Measurements from ENCODE around the gene MIS18A. TPM values are rescaled to one million over a fixed set of nuclear protein-coding genes. Genes with fewer than 3 reads are reported as not detected.

The MIS18A gene
- total RNA-seq, 1 experiment from 2014 or later: 55.9 TPM

DNA sequence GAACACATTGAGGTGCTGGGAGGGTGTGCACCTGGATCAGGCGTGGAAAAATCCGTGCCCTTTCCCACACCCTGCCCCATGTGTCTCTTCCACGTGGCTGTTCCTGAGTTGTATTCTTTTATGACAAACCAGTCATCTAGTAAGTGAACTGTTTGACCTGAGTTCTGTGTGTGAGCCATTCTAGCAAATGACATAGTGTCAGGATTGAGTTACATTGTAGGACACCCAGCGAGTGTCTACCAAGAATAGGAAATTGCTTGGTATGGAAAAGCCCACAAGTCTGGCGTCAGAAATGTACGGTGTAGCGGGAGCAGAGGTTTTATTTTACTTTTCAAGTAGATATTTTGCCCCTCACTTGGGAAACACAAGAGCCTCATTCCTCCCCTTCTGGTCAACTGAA is 18.6 kb upstream of the MIS18A start (continued):
- TF ChIP-seq FOXJ3 (CRISPR knock-in tag; IDR thresholded peaks at IDR 0.05; ENCODE audit: borderline replicate concordance) (no peak), CREM (CRISPR knock-in tag; IDR thresholded peaks at IDR 0.05) (no peak)

DNA sequence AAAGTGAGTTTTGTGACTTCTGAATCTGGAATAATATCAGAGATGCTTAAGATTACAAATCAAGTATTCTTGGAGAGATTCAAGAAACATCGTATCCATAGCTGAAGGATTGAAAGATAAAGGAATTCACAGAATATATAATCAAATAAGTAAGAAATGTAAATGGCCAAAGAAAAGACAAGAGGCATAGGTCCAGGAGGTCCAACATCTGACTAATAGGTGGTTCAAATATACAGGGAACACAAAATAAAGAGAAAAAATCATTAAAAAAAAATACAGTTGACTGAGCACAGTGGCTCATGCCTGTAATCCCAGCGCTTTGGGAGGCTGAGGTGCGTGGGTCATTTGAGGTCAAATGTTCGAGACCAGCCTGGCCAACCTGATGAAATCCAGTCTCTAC is 6.6 kb upstream of the MIS18A start:
- no peaks in the 10 kb centered on the region for H3K4me1 Mint-ChIP-seq
- ChIA-PET POLR2A (no interaction called here), CTCF (interaction anchor here (0.7 to 0.9 kb wide), 2 partner anchors 17 to 21 kb away, joined by 3 read pairs; no protein-coding TSS in a partner anchor)
- H3K27me3 Mint-ChIP-seq (ENCODE audit: low read depth): no peaks in the 10 kb centered on the region
- H3K4me3 Mint-ChIP-seq: no peak overlapping the region
- no peaks in the 10 kb centered on the region for H3K36me3 Mint-ChIP-seq
- DNase-seq (ENCODE audit: low spot score) (no peak), ATAC-seq (no peak)
- H3K27ac Mint-ChIP-seq: no peak overlapping the region
- H3K9me3 Mint-ChIP-seq: peaks cover 9% of the 10 kb centered on the region; the same call in 1 of the 2 replicates
- TF ChIP-seq, protein P1, sequence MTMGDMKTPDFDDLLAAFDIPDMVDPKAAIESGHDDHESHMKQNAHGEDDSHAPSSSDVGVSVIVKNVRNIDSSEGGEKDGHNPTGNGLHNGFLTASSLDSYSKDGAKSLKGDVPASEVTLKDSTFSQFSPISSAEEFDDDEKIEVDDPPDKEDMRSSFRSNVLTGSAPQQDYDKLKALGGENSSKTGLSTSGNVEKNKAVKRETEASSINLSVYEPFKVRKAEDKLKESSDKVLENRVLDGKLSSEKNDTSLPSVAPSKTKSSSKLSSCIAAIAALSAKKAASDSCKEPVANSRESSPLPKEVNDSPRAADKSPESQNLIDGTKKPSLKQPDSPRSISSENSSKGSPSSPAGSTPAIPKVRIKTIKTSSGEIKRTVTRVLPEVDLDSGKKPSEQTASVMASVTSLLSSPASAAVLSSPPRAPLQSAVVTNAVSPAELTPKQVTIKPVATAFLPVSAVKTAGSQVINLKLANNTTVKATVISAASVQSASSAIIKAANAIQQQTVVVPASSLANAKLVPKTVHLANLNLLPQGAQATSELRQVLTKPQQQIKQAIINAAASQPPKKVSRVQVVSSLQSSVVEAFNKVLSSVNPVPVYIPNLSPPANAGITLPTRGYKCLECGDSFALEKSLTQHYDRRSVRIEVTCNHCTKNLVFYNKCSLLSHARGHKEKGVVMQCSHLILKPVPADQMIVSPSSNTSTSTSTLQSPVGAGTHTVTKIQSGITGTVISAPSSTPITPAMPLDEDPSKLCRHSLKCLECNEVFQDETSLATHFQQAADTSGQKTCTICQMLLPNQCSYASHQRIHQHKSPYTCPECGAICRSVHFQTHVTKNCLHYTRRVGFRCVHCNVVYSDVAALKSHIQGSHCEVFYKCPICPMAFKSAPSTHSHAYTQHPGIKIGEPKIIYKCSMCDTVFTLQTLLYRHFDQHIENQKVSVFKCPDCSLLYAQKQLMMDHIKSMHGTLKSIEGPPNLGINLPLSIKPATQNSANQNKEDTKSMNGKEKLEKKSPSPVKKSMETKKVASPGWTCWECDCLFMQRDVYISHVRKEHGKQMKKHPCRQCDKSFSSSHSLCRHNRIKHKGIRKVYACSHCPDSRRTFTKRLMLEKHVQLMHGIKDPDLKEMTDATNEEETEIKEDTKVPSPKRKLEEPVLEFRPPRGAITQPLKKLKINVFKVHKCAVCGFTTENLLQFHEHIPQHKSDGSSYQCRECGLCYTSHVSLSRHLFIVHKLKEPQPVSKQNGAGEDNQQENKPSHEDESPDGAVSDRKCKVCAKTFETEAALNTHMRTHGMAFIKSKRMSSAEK (CRISPR knock-in tag; IDR thresholded peaks at IDR 0.05; ENCODE audit: borderline replicate concordance): no peak
- TF ChIP-seq, protein P2, sequence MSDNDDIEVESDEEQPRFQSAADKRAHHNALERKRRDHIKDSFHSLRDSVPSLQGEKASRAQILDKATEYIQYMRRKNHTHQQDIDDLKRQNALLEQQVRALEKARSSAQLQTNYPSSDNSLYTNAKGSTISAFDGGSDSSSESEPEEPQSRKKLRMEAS (CRISPR knock-in tag; IDR thresholded peaks at IDR 0.05): no peak
- TF ChIP-seq TP53 (CRISPR knock-in tag; IDR thresholded peaks at IDR 0.05): no peak

GRCh38 chr21:32282992-32283391 is 4.1 kb upstream of the MIS18A start:
- TF ChIP-seq, protein P3, sequence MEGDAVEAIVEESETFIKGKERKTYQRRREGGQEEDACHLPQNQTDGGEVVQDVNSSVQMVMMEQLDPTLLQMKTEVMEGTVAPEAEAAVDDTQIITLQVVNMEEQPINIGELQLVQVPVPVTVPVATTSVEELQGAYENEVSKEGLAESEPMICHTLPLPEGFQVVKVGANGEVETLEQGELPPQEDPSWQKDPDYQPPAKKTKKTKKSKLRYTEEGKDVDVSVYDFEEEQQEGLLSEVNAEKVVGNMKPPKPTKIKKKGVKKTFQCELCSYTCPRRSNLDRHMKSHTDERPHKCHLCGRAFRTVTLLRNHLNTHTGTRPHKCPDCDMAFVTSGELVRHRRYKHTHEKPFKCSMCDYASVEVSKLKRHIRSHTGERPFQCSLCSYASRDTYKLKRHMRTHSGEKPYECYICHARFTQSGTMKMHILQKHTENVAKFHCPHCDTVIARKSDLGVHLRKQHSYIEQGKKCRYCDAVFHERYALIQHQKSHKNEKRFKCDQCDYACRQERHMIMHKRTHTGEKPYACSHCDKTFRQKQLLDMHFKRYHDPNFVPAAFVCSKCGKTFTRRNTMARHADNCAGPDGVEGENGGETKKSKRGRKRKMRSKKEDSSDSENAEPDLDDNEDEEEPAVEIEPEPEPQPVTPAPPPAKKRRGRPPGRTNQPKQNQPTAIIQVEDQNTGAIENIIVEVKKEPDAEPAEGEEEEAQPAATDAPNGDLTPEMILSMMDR (IDR thresholded peaks at IDR 0.05): no peak
- TF ChIP-seq MYBL2 (CRISPR knock-in tag; IDR thresholded peaks at IDR 0.05) (no peak), ZNF317 (CRISPR knock-in tag; IDR thresholded peaks at IDR 0.05; ENCODE audit: borderline replicate concordance, low read depth) (no peak), NR1H2 (CRISPR knock-in tag; IDR thresholded peaks at IDR 0.05) (no peak)
- TF ChIP-seq, protein P4, sequence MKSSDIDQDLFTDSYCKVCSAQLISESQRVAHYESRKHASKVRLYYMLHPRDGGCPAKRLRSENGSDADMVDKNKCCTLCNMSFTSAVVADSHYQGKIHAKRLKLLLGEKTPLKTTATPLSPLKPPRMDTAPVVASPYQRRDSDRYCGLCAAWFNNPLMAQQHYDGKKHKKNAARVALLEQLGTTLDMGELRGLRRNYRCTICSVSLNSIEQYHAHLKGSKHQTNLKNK (CRISPR knock-in tag; IDR thresholded peaks at IDR 0.05): no peak
- POLR2A ChIA-PET: no interaction called here
- Mint-ChIP-seq H3K9me3 (peaks cover 9% of the 10 kb centered on the region; the same call in 1 of the 2 replicates), H3K4me3 (no peak overlapping the region), H3K4me1 (peaks cover 8% of the 10 kb centered on the region), H3K27me3 (ENCODE audit: low read depth) (no peaks in the 10 kb centered on the region), H3K36me3 (no peaks in the 10 kb centered on the region), H3K27ac (no peak overlapping the region)
- CTCF ChIA-PET: no interaction called here
- ATAC-seq: no peak
- DNase-seq (ENCODE audit: low spot score): no peak

DNA sequence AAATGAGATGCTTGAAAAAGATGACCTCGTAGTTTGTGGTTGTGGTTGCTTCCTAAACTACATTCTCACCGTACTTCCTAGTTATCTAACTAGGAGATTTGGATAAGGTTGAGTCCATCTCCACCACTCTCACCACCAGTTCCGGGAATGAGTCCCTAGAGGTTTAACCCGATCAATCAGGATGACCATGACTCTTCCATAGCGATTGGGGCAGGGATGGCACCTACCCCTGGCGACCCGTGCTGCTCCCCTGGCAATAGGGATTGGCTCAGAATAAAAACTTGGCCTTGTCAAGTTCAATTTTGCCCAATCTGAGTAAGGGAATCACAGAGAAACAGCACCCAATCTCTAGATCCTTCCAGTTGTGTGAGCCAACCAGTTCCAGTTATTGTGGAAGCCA is 2.7 kb upstream of the MIS18A start:
- H3K27me3 Mint-ChIP-seq (ENCODE audit: low read depth): no peaks in the 10 kb centered on the region
- peaks cover 5% of the 10 kb centered on the region; the same call in 1 of the 2 replicates for H3K9me3 Mint-ChIP-seq
- TF ChIP-seq ZNF416 (CRISPR knock-in tag; IDR thresholded peaks at IDR 0.05) (no peak), NFYB (CRISPR knock-in tag; conservative IDR thresholded peaks at IDR 0.05; ENCODE audit: low read depth) (no peak), RELA (CRISPR knock-in tag; IDR thresholded peaks at IDR 0.05; ENCODE audit: borderline replicate concordance) (no peak), ATF6 (CRISPR knock-in tag; IDR thresholded peaks at IDR 0.05) (no peak)
- no peak for DNase-seq (ENCODE audit: low spot score)
- H3K27ac Mint-ChIP-seq: no peak overlapping the region
- ChIA-PET POLR2A (no interaction called here), CTCF (no interaction called here)
- no peaks in the 10 kb centered on the region for H3K36me3 Mint-ChIP-seq
- ATAC-seq: no peak
- peaks cover 16% of the 10 kb centered on the region for H3K4me1 Mint-ChIP-seq
- no peak overlapping the region for H3K4me3 Mint-ChIP-seq

Measured in WTC11 (cell line).